Activated naive CD8-positive, alpha-beta T cell treated with anti-CD3 and anti-CD28 coated beads, Interleukin-2, amount 10 ng/mL, durations not matched to agents 7 days and 5 days (primary cell): ENCODE results near the gene KCNJ15. TPM values are rescaled to one million over a fixed set of nuclear protein-coding genes. Genes with fewer than 3 reads are reported as not detected.
"Not testable (repeated sequence)": the region's sequence is repeated elsewhere in the genome, so short reads cannot be mapped to it uniquely, and the experiment has no call there.

Source experiments
- ATAC-seq: fragments of 150-1000 bp; cut with Tn5 transposase; one replicate; pipeline ENCODE4 v1.10.0; 2021; ENCODE audit warnings: low read depth, moderate library complexity
- POLR2A ChIA-PET: fragments of 350-600 bp; sonication (Branson Sonifier 250); formaldehyde crosslinking; loops from one replicate; lab custom pipeline; 2021; ENCODE audit warnings: antibody characterized with exemption; lab: Charles Lee
- DNase-seq: peaks from one replicate; pipeline ENCODE4 v3.0.0; 2021
- H3K27ac Mint-ChIP-seq: one replicate; pipeline ENCODE4 v1.8.0; 2022; ENCODE audit warnings: mild to moderate bottlenecking, mixed read lengths
- H3K27me3 Mint-ChIP-seq: one replicate; pipeline ENCODE4 v1.8.0; 2022; ENCODE audit warnings: mild to moderate bottlenecking, moderate library complexity, mixed read lengths
- H3K36me3 Mint-ChIP-seq: one replicate; pipeline ENCODE4 v1.8.0; 2021; ENCODE audit warnings: mild to moderate bottlenecking, mixed read lengths
- H3K4me1 Mint-ChIP-seq: one replicate; pipeline ENCODE4 v1.8.0; 2021; ENCODE audit warnings: mixed read lengths
- H3K4me3 Mint-ChIP-seq: one replicate; pipeline ENCODE4 v1.8.0; 2022; ENCODE audit warnings: mild to moderate bottlenecking, moderate library complexity, mixed read lengths
- H3K9me3 Mint-ChIP-seq: one replicate; pipeline ENCODE4 v1.8.0; 2021; ENCODE audit warnings: mixed read lengths
- total RNA-seq, 2 experiments: library from RNA; stranded (reverse); gene quantifications; one replicate each; pipeline ENCODE4 v1.2.3, GENCODE V29; 2021

The KCNJ15 gene
- total RNA-seq, 2 experiments from 2014 or later = not detected

DNA sequence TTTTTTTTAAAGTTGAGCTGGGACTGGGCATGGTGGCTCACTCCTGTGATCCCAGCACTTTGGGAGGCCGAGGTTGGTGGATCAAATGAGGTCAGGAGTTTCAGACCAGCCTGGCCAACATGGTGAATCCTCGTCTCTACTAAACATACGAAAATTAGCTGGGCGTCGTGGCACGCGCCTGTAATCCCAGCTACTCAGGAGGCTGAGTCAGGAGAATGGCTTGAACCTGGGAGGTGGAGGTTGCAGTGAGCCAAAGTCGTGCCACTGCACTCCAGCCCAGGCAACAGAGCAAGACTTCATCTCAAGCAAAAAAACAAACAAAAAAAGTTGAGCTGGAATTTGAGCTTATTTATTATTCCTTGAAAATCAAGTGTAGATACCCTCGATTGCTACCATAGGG is 21.5 kb upstream of the KCNJ15 start:
- H3K9me3 Mint-ChIP-seq, H3K27me3 Mint-ChIP-seq, H3K36me3 Mint-ChIP-seq, ATAC-seq, H3K4me1 Mint-ChIP-seq, POLR2A ChIA-PET, H3K4me3 Mint-ChIP-seq, H3K27ac Mint-ChIP-seq, DNase-seq: not testable (repeated sequence)

DNA sequence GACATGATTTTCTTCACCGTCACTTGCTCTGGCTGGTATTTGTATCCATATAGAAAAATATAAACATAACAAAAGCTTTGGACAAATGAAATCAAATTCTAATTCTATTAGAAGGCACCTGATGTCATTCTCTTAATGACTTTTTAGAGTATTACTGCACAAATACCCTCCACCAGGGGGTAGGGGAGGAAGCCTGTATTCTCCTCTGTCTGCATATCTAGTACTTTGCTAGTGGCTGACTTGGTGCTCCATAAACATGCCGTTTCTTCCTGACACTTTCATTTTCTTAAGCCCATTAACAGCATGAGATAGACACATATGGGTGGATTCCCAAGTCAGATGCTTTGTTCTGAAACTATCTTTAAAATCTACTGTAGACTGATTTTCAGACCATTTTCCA is 20.6 kb upstream of the KCNJ15 start:
- H3K4me1 Mint-ChIP-seq = peaks cover 3% of the 10 kb centered on the region
- POLR2A ChIA-PET = no interaction called here
- H3K27ac Mint-ChIP-seq = no peak overlapping the region
- no peak for DNase-seq
- ATAC-seq = no peak
- no peak overlapping the region for H3K4me3 Mint-ChIP-seq
- H3K27me3 Mint-ChIP-seq = no peaks in the 10 kb centered on the region
- no peaks in the 10 kb centered on the region for H3K36me3 Mint-ChIP-seq
- peaks cover 3% of the 10 kb centered on the region for H3K9me3 Mint-ChIP-seq

DNA sequence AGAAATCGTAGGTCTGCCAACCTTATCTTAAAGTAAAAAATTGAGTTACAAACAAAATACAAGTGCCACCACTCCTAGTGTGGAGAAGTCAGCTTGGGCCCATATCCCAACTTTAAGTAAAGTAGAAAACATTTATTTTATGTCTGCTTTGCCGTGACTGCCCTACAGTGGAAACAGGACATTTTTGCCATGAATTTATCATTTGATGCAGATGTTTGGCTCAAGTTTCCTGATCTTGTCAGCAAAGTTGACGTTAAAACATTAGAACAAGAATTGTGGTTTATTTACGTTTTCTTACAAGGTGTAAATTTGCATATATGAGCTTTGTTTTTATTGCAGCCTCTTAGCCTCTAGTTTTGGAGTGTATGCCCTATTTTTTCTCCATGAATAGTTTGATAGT is 17.1 kb upstream of the KCNJ15 start:
- Mint-ChIP-seq H3K36me3 (no peaks in the 10 kb centered on the region), H3K27me3 (peaks cover 9% of the 10 kb centered on the region), H3K4me3 (no peak overlapping the region), H3K4me1 (peaks cover 11% of the 10 kb centered on the region), H3K9me3 (no peaks in the 10 kb centered on the region), H3K27ac (no peak overlapping the region)
- ATAC-seq (no peak), DNase-seq (no peak)
- POLR2A ChIA-PET = no interaction called here

DNA sequence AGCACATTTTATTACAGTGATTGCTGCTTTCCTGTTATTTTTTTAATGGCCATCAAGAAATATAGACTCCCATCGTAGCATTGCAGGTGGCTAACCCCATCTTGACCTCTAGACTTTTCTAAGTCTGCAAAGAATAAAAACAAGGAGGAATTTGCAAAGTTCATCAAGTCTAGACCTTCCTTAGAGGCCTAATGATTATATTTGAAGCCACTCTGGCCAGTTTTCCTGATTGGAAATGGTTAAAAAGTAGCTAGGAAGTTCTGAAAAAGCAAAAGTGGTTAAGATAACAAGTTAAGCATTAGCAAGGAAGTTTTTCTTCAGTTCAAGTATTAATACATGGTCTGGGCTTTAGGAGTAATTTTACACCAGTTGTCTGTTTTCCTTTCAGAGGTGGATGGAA is 16.7 kb upstream of the KCNJ15 start:
- POLR2A ChIA-PET = no interaction called here
- no peak for ATAC-seq
- H3K27ac Mint-ChIP-seq = no peak overlapping the region

DNA sequence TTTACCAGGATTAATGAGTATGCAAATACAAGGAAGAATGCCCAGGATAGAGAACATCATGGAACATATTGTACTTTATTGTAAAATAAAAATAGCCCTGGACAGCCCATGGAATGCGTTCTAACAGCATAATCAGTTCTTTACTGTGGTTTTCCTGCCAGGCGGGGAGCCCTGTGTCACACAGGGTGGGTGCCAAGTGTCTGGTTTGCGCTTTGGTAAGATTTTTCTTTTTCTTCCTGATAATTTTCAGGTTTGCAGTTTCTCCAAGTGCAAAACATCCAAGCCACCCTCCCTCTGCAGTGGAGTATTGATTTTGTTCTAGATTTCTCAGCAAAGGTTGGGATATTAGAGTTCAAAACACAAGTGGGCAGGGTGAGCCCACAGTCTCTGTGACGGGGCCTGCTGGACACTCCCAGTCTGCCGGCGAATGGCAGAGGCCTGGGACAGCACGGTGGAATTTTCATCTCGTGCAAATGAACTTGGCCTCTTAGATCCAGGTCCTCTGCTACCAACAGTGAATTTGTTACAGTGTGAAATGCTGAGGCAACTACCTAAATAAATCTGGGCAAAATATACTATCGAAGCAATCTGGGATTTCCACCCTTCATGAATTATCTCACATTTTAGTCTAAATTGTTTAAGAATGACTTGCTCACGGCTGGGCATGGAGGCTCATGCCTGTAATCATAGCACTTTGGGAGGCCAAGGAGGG is 15.6 kb upstream of the KCNJ15 start:
- DNase-seq = no peak
- POLR2A ChIA-PET = no interaction called here
- ATAC-seq = no peak
- Mint-ChIP-seq H3K4me3 (no peak overlapping the region), H3K9me3 (no peaks in the 10 kb centered on the region), H3K36me3 (no peaks in the 10 kb centered on the region), H3K27me3 (peaks cover 9% of the 10 kb centered on the region), H3K4me1 (peaks cover 19% of the 10 kb centered on the region), H3K27ac (no peak overlapping the region)

More for the DNA sequence above, 16.7 kb upstream of the KCNJ15 start:
- Mint-ChIP-seq H3K4me1 (peaks cover 15% of the 10 kb centered on the region), H3K4me3 (no peak overlapping the region), H3K9me3 (no peaks in the 10 kb centered on the region), H3K27me3 (peaks cover 9% of the 10 kb centered on the region), H3K36me3 (no peaks in the 10 kb centered on the region)
- no peak for DNase-seq

DNA sequence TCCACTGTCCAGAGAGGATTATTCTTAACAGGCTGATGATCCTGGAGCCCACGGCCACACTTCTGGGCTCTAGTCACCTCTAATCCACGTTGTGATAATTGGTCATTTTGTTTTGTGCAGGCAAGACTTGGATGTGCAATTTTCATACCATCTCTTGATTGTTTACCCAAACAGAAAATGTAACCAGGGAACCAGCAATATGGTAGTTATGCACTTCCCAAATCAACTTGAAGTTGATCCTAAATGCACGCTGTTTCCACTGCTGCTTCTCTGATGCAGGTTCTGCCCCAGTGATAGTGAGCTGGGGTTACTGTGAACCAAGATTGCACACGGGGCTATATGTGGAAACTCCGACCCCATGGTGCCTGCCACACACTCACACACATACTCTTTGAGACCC is 14.7 kb upstream of the KCNJ15 start:
- DNase-seq = no peak
- no peaks in the 10 kb centered on the region for H3K36me3 Mint-ChIP-seq
- no peak overlapping the region for H3K4me3 Mint-ChIP-seq
- H3K9me3 Mint-ChIP-seq = peaks cover 3% of the 10 kb centered on the region
- H3K27ac Mint-ChIP-seq = no peak overlapping the region
- ATAC-seq = no peak
- POLR2A ChIA-PET = no interaction called here
- peaks cover 19% of the 10 kb centered on the region for H3K4me1 Mint-ChIP-seq
- peaks cover 9% of the 10 kb centered on the region for H3K27me3 Mint-ChIP-seq

DNA sequence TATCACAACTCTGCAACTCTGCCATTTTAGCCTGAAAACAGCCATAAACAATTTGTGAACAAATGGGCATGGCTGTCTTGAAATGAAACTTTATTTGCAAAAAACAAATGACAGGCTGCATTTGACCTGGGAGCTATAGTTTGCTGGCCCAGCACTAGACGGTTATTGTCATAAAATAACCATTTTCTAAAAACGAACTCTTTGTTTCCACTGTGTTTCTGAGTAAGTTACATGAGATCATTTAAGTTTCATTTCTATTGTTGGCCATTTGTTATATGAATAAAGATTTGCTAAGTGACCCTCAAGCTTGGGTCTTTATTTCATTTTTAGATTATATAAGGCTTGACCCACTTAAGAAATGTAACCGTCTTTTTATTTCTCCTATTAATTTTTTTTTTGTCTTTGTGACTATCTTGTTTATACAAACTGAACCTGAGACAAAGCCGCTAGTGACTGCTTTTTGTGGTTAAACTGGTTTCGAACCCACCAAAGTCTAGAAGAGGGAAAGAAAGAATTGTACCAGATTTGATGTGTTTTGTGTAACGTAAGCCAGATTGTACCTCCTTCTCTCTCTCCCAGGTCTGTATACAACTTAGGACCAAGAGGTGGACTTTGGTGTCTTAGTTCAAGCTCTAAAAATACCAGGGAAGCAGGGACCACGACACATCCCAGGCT is 12.9 kb upstream of the KCNJ15 start:
- Mint-ChIP-seq H3K4me3 (no peak overlapping the region), H3K4me1 (peaks cover 17% of the 10 kb centered on the region), H3K27ac (no peak overlapping the region), H3K9me3 (peaks cover 6% of the 10 kb centered on the region), H3K36me3 (no peaks in the 10 kb centered on the region), H3K27me3 (peaks cover 11% of the 10 kb centered on the region)
- DNase-seq (no peak), ATAC-seq (no peak)
- POLR2A ChIA-PET = no interaction called here

DNA sequence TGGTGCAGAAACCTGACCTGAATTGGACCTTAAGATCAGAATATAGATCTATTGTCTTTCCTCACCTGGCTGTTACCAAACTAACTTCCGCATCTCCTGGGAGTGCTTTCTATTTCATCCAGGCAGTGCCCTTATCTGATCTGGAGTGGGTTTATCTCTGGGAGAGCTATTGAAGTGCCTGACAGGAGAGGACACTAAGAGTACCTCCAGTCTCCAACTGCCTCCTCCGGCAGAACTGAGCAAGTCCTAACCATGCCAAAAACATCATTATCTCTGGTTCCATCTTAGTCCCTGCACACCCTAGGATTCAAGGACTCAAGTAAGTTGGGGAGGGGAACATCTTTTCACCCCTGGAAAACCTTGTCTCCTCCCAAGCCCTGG is 12.4 kb upstream of the KCNJ15 start:
- peaks cover 6% of the 10 kb centered on the region for H3K9me3 Mint-ChIP-seq
- DNase-seq = no peak
- peaks cover 12% of the 10 kb centered on the region for H3K27me3 Mint-ChIP-seq
- H3K4me1 Mint-ChIP-seq = peaks cover 20% of the 10 kb centered on the region
- no peaks in the 10 kb centered on the region for H3K36me3 Mint-ChIP-seq
- H3K4me3 Mint-ChIP-seq = peak overlapping the region; percentile 12
- no peak for ATAC-seq
- POLR2A ChIA-PET = no interaction called here
- H3K27ac Mint-ChIP-seq = no peak overlapping the region

DNA sequence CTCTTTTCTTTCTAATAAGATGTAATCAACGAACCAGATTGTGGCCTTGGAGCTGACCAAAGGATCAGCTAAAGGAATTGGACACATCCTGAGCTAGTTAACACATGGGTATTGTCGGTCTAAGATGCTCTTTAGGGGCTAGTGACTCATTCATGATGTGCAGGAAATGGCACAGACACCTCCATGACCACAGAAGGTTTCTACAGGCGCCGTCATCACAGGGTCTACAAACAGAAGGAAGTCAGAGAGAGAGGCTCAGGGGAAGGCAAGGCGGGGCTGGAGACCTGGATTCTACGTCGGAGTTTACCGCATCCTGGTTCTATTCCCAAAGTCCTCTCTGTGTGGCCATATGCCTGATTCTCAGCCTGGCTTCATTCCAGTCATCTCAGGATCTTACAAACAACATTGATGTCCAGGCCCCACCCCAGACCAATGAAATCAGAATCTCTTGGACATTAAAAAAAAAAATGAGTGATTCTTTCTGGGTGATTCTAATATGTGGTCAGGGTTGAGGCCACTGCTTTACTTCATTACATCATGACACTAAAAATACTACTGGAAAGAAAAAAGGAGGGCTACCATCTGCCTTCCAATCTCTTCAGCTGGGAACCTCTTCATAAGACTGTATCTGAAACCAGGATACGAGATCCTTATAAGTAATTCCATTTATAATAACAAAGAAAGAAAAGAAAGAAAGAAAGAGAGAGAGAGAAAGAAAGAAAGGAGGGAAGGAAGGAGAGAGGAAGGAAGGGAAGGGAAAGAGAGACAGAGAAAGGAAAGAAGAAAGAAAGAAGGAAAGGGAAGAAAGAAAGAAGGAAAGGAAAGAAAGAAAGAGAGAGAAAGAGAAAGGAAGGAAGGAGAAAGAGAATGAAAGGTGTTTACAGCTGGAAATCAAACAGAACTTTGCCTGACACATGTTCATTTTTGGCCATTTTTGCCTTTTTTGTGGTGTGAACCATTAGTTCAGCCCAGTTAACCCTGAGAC is 11.6 kb upstream of the KCNJ15 start:
- DNase-seq (peak; percentile 38), ATAC-seq (peak; percentile 99)
- POLR2A ChIA-PET = no interaction called here
- Mint-ChIP-seq H3K9me3 (peaks cover 6% of the 10 kb centered on the region), H3K27me3 (peaks cover 12% of the 10 kb centered on the region), H3K4me3 (peak overlapping the region; percentile 12), H3K36me3 (no peaks in the 10 kb centered on the region), H3K4me1 (peaks cover 20% of the 10 kb centered on the region), H3K27ac (peak overlapping the region; percentile 52)

DNA sequence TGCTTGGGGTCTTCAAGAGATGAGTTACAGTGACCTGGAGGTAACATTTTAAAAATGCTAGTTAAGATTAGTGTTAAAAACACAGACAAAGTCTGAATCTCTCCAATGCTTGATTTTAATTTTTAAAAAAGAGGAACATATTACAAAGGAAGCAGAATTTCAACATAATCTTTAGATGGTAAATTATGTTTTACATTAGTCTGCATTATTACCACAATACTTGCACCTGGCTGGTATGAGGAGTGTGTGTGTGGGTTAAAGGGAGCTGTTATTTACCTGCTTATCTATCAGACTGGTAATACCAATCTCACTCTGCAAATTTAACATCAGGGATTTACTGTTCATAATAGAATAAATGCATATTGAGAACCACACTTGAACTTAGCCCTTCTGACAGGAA is 10.3 kb upstream of the KCNJ15 start:
- H3K36me3 Mint-ChIP-seq = no peaks in the 10 kb centered on the region
- H3K4me1 Mint-ChIP-seq = peaks cover 20% of the 10 kb centered on the region
- H3K27me3 Mint-ChIP-seq = peaks cover 12% of the 10 kb centered on the region
- H3K4me3 Mint-ChIP-seq = no peak overlapping the region
- DNase-seq (no peak), ATAC-seq (no peak)
- H3K9me3 Mint-ChIP-seq = peaks cover 6% of the 10 kb centered on the region
- no peak overlapping the region for H3K27ac Mint-ChIP-seq
- POLR2A ChIA-PET = no interaction called here

DNA sequence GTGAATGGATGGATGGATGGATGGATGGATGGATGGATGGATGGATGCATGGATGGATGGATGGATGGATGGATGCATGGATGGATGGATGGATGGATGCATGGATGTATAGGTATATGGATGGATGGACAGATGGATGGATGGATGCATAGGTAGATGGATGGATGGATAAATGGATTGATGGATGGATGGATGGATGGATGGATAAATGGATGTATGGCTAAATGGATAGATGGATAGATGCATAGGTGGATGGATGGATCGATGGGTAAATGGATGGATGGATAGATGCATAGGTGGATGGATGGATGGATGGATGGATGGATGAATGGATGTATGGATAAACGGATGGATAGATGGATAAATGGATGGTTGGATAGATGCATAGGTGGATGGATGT is 9.7 kb upstream of the KCNJ15 start:
- H3K27ac Mint-ChIP-seq, ATAC-seq, H3K9me3 Mint-ChIP-seq, DNase-seq, H3K36me3 Mint-ChIP-seq, POLR2A ChIA-PET, H3K4me3 Mint-ChIP-seq: not testable (repeated sequence)
- Mint-ChIP-seq H3K4me1 (peaks cover 20% of the 10 kb centered on the region), H3K27me3 (peaks cover 14% of the 10 kb centered on the region)

DNA sequence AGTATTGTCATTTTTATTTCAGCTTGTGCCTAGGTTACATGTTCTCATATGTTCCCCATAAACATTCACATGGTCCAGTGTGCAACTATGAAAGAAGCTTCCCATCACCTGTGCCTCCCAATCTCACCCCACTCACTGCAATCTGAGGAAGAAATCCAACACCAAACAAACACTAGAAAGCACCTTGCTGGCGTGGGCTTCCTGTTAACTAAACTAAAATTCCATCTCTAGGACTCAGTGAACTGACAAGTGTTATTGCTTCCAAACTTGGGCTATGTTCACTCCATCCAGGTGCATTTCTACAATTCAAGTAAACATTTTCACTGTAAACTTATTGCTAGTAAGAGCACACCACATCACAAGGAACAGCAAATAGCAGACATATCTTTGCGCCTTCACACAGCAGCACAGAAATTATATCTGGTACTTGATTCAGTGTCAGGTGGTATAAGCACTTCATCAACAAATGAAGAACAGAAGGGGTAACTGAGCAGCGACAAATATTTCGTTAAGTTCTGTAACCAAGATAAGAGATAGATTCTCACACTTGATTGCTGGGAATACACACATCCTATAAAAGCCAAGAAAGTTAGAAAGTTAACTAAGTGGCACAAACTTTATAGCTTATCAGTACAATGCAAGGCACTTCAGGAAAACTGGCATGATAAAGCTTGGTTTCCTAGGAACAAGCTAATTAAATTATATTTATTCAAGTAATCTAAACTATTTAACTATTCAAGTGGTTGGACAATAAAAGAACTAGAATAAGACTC is 8.9 kb upstream of the KCNJ15 start:
- Mint-ChIP-seq H3K36me3 (no peaks in the 10 kb centered on the region), H3K4me1 (peaks cover 20% of the 10 kb centered on the region)
- POLR2A ChIA-PET = no interaction called here

DNA sequence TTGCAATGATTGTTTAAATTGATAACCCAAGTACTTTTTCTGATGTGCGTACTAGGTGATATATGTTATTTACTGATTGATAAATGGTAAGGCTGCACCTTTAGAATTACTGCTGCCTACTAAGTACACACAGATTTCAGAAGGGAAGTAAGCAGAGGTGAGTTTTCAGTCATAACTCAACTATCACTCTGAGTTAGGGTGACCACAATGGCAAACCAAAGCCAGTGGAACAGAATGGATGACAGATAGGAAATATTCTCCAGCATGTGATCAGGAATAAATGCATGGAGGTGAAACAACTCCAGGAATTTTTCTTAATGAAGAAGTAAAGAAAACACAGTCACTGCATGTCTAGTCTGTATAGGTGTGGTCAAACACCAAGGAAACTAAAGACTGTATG is 7.5 kb upstream of the KCNJ15 start:
- Mint-ChIP-seq H3K4me1 (peaks cover 17% of the 10 kb centered on the region), H3K9me3 (peaks cover 6% of the 10 kb centered on the region), H3K27ac (no peak overlapping the region), H3K36me3 (no peaks in the 10 kb centered on the region), H3K27me3 (peaks cover 18% of the 10 kb centered on the region), H3K4me3 (no peak overlapping the region)
- no peak for DNase-seq
- no peak for ATAC-seq
- POLR2A ChIA-PET = no interaction called here

More for the DNA sequence above, 8.9 kb upstream of the KCNJ15 start:
- Mint-ChIP-seq H3K9me3 (peaks cover 6% of the 10 kb centered on the region), H3K27me3 (peaks cover 20% of the 10 kb centered on the region), H3K4me3 (no peak overlapping the region), H3K27ac (no peak overlapping the region)
- DNase-seq (no peak), ATAC-seq (no peak)
